ENCODE results near the gene RAP1GAP2.

DNA sequence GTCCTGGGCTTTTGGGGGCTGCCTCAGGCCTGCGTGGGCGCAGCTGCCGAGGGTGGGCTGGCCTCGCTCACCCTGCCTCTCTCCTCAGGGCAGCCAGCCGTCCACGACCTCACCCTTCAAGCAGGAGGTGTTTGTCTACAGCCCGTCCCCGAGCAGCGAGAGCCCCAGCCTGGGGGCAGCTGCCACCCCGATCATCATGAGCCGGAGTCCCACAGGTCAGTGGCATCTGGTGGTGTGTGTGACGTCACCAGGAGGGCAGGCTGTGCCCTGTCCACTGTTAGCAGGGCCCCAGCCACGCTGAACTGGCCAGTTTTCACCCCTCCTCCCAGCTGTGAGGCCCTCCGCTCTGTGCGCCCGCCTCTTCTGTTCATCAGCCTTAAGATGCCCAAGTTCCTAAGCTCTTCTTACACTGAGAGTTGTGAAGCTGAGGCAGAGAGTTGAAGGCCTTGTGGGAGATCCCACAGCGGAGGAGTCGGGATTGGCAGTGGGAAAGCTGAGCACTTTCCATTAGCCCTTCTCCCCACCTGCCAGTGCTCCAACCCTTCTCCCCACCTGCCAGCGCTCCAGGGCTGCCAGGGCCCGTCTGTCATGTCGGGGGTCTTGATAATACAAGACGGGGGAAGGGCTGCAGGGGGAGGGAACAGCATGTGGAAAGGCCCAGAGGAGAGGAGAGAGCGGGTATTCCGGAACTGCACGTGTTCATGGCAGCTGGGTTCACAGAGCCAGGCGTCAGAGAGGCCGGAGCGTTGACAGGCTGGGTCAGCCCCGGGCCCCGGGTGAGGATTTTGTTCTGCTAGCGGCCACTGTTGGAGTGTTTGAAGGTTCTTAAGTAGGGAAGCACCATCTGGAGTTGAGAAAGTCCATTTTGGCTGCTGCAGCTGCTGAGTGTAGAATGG, 230.9 kb downstream of the RAP1GAP2 start:
- TF ChIP-seq, protein P1, sequence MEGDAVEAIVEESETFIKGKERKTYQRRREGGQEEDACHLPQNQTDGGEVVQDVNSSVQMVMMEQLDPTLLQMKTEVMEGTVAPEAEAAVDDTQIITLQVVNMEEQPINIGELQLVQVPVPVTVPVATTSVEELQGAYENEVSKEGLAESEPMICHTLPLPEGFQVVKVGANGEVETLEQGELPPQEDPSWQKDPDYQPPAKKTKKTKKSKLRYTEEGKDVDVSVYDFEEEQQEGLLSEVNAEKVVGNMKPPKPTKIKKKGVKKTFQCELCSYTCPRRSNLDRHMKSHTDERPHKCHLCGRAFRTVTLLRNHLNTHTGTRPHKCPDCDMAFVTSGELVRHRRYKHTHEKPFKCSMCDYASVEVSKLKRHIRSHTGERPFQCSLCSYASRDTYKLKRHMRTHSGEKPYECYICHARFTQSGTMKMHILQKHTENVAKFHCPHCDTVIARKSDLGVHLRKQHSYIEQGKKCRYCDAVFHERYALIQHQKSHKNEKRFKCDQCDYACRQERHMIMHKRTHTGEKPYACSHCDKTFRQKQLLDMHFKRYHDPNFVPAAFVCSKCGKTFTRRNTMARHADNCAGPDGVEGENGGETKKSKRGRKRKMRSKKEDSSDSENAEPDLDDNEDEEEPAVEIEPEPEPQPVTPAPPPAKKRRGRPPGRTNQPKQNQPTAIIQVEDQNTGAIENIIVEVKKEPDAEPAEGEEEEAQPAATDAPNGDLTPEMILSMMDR (IDR thresholded peaks at IDR 0.05) = no peak
- TF ChIP-seq POLR2AphosphoS5 (IDR thresholded peaks at IDR 0.05) (no peak), POLR2A (IDR thresholded peaks at IDR 0.05) (no peak)

All from sigmoid colon (tissue), 4 donors.